Ramos (cell line): ENCODE data around the gene CHD9.
"Not testable (repeated sequence)": the region's sequence is repeated elsewhere in the genome, so short reads cannot be mapped to it uniquely, and the experiment has no call there.

ENCODE experiments used
- in situ Hi-C: fragments of 300-500 bp; cut with MboI; formaldehyde crosslinking; loops from one replicate; pipeline ENCODE4 v1.14.3; 2022; ENCODE audit warnings: low sequenced_read_pairs; ENCODE audit not compliant: unreplicated experiment

The CHD9 gene

GRCh38 chr16:53323924-53324323 lies 269.1 kb downstream of the CHD9 start:
- in situ Hi-C loops: no loop called here

GRCh38 chr16:53330991-53331390 lies 276.2 kb downstream of the CHD9 start:
- in situ Hi-C loops: not testable (repeated sequence)

GRCh38 chr16:53334581-53334980 lies 279.8 kb downstream of the CHD9 start:
- in situ Hi-C loops: no loop called here

- in situ Hi-C loops: no loop called here
Observed at GRCh38 chr16:53337294-53337693, 282.5 kb downstream of the CHD9 start.

GRCh38 chr16:53341792-53342191 lies 287.0 kb downstream of the CHD9 start:
- in situ Hi-C loops: no loop called here

- in situ Hi-C loops: loop anchor here (25.0 kb wide), 1 partner anchor 1168 kb away; no protein-coding TSS in a partner anchor
Observed at GRCh38 chr16:53355064-53355463, 300.3 kb downstream of the CHD9 start.

GRCh38 chr16:53356478-53357207 lies 301.9 kb downstream of the CHD9 start:
- in situ Hi-C loops: loop anchor here (25.0 kb wide), 1 partner anchor 1169 kb away; no protein-coding TSS in a partner anchor

GRCh38 chr16:53357208-53357586 lies 302.4 kb downstream of the CHD9 start:
- in situ Hi-C loops: loop anchor here (25.0 kb wide), 1 partner anchor 1170 kb away; no protein-coding TSS in a partner anchor

- in situ Hi-C loops: loop anchor here (25.0 kb wide), 1 partner anchor 1171 kb away; no protein-coding TSS in a partner anchor
Observed at GRCh38 chr16:53357955-53358354, 303.2 kb downstream of the CHD9 start.

- in situ Hi-C loops: loop anchor here (25.0 kb wide), 1 partner anchor 1172 kb away; no protein-coding TSS in a partner anchor
Observed at GRCh38 chr16:53358884-53359283, 304.1 kb downstream of the CHD9 start.

GRCh38 chr16:53369921-53370320 lies 315.1 kb downstream of the CHD9 start:
- in situ Hi-C loops: loop anchor here (25.0 kb wide), 1 partner anchor 1183 kb away; no protein-coding TSS in a partner anchor

GRCh38 chr16:53370827-53371226 lies 316.0 kb downstream of the CHD9 start:
- in situ Hi-C loops: loop anchor here (25.0 kb wide), 1 partner anchor 1184 kb away; no protein-coding TSS in a partner anchor

- in situ Hi-C loops: loop anchor here (25.0 kb wide), 1 partner anchor 1186 kb away; no protein-coding TSS in a partner anchor
Observed at GRCh38 chr16:53372992-53373871, 318.4 kb downstream of the CHD9 start.

- in situ Hi-C loops: loop anchor here (25.0 kb wide), 1 partner anchor 1187 kb away; no protein-coding TSS in a partner anchor
Observed at GRCh38 chr16:53374800-53375199, 320.0 kb downstream of the CHD9 start.

- in situ Hi-C loops: no loop called here
Observed at GRCh38 chr16:53378138-53378537, 323.3 kb downstream of the CHD9 start.
